GM21381 (cell line): Measurements from ENCODE around the gene CACNA1C.

Experiments used
- ATAC-seq: cut with Tn5 transposase; IDR thresholded peaks from one replicate; pipeline ENCODE4 v1.9.1; 2021; ENCODE audit warnings: mild to moderate bottlenecking, moderate library complexity; ENCODE audit not compliant: unreplicated experiment

CACNA1C gene

GRCh38 chr12:2311020-2311778, 258.4 kb downstream of the CACNA1C start:
- no peak for ATAC-seq

DNA sequence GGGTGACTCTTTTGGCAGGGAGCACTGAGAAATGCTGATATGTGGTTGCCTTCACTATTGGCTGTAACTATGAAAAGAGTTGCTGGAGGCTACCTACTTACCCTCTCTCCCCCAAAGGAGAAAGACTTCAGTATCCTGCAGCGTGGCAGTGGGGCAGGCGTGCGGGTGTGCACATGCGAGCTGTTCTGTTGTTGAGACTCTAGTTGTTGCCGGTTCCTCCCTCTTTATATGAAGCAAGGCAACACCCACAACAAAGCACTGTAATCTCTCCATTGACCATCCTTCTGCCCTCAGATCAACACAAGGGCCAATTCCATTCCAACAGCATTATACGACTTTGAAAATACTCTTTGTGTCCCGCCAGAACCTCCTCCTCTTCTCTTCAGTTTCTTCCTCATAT, 259.4 kb downstream of the CACNA1C start:
- no peak for ATAC-seq

- no peak for ATAC-seq
Observed at GRCh38 chr12:2312770-2313169, 260.0 kb downstream of the CACNA1C start.

GRCh38 chr12:2314492-2314891, 261.7 kb downstream of the CACNA1C start:
- ATAC-seq: no peak

DNA sequence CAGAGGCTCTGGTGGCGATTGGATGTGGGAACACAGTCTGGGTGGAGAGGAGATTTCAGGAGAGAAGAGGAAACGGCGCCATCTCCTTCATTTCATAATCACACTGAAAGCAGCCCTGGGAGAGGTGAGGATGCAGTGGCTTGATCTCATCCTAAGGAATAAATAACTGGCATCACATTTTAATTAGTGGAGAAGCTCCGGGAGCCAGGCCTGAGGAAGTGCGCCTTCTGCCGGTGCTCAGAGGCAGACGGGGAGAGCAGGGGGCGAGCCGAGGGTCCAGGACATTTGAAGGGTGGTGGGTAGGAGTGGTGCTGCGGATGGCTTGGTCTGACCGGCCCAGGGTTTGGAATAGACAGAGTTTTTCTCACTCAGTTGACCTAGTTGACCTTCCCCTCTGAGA, 265.0 kb downstream of the CACNA1C start:
- no peak for ATAC-seq

DNA sequence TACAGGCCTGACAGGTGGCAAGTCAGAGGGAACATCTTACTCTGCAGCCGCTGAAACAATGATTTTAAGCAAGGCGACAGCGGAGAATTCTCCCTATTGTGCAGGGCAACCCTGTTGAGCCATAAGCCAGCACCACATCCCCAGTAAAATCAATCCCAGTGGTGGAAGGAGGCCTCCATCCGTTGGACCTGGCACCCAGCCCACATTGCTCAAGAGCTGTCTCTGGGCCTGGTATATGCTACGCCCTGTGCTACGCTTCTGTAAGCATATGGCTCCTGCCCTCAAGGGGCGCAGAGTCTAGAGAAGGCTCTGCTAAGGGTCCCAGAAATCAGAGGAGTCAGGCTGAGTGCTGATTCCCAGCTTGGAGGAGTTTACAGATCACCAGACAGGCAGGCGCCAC, 265.5 kb downstream of the CACNA1C start:
- no peak for ATAC-seq

- no peak for ATAC-seq
Observed at GRCh38 chr12:2319136-2319535, 266.3 kb downstream of the CACNA1C start.

DNA sequence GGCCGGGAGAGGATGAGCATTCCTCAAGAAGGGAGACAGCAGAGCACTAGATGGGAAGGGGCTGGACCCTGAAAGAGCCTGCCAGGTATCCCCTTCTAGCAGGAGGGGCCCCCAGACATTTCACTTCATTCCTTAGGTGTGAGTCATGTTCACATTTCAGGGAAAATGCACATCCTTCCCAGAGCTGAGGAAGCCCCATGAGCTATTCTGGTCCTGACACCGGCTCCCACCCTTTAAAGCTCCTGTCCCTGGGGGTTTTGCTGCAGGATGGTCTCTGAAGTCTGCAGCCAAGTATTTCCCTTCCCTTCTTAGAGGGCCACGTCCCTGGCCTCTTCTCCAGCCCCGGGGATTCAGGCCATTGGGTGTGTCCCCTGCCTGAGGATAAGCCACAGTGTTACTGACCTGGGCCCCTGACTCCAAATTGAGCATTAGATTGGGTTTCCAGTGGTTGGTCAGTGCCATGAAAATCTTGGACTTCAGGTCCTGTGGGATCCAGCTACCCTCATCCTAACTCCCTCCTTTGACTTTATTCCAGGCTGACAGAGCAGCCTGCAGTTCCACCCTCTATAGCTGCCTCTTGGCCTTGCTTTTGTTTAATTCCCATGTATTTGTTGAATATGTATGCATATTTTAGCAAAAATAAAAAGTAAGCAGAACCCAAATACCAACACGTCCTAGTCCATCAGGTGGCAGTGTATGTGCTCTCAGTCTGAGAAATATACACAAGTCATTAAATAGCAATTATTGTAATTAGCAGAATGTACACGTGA, 267.1 kb downstream of the CACNA1C start:
- ATAC-seq: no peak

- ATAC-seq: no peak
Observed at GRCh38 chr12:2320841-2321240, 268.1 kb downstream of the CACNA1C start.

DNA sequence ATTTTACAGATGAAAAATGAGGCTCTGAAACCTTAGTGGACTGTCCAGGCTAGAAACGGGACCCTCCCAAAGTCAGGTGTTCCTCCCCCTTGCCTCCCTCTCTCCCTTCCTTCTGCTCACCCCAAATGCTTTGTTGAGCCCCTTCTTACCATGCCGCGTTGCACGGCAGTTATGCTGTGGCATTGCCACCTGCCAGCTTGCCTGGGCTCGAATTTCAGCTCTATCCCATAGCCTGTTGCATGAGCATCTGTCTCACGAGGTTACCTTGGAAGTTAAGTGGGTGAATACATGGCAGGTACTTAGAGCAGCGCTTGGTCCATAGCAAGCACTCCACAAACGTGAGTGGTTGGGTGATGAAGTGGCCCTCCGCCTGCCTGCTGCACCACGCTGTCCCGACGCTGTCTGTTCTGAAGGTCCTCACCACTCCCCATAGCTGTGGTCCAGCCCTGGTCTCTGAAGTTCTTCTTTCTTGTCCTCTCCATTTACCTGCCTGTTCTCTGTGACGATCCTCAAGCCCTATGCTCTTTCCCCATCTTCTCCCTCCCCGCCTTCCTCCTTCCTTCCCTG, 269.9 kb downstream of the CACNA1C start:
- no peak for ATAC-seq

DNA sequence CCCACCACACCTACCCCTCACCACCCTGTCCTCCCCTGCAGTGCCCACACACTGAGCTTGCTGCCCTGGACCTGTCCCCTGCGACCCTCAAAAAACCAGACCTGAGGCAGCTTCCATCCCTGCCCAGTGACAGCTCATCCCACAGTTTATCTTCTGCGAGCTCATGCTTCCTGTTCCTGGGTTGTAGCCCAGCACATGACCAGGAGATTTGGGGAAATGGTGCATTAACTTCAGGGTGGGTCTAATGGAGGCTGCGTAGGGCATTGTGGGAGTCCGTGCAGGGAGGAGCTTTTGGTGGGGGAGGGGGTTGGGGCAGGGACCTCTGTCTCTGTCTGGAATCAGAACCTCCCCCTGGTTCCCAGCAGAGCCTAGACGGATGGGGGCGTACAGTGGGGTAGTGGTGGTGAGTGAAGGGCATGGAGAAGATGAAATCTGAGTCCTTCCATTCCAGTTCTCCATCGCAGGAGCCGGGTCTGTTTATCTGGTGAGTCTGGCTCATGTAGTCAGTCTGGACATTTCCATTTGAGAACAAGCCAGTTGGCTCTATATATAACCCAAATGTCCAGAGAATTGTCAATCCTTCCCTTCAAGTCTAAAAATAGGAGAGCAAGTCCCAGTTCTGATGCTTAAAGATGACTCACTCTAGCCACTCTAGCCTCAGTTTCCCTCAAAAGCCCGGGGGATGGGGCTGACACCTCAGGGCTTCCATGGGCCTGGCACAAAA, 270.9 kb downstream of the CACNA1C start:
- no peak for ATAC-seq

DNA sequence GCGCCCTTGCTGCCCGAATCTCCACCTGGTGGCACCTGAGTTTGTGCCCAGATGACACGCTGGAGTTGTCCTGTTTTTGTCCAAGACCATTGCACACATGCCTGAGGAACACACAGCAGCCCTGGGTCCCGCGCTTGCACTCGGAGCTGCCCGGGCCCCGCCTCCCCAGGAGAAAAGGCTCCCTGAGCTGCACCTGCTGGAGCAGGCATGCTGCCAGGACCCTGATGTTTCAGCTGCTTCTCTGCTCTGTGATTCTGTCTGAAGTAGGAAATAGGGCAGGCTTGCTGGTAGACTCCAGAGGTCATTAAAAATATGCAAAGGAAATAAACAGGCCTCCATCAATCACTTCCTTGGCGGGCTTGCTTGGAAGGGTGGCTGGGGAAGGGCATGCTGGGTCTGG, 271.6 kb downstream of the CACNA1C start:
- no peak for ATAC-seq

GRCh38 chr12:2325519-2325918, 272.7 kb downstream of the CACNA1C start:
- no peak for ATAC-seq

- ATAC-seq: no peak
Observed at GRCh38 chr12:2326470-2326869, 273.7 kb downstream of the CACNA1C start.

GRCh38 chr12:2328661-2329060, 275.9 kb downstream of the CACNA1C start:
- ATAC-seq: no peak

- ATAC-seq: no peak
Observed at GRCh38 chr12:2329661-2330210, 276.9 kb downstream of the CACNA1C start.

DNA sequence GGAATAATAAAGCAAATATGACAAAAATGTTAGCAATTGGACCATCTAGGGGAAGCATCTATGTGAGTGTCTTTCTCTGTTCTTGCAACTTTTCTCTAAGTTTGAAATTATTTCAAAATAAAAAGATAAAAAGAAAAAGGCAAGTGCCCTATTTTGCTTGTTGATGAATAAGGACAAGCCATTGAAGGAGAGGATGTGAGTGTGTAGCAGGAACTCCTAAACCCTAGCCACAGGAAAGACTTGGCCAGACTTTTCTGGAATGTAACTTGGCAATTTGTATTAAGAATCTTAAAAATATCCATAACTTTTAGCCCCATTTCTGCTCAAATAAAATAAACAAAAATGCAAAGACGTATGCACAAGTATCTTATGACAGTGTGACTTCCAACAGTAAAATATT, 279.4 kb downstream of the CACNA1C start:
- ATAC-seq: no peak

DNA sequence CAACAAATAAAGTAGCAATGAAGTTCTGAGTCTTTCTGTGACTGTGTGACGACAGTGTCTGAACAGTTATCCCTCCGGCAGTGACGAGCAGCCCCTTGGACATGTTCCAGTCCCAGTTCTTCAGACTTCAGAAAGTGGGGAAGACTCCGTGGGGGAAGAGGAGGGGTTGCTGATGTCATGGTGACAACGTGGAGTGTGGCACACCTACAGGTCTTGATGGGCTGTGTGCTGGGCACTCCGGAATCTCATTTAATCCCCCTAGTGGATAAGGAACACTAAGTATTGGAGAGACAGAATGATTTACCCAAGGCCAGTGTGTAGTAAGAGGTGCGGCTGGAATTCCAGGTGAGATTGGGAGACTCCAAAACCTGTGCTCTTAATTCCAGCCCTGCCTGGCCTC, 280.2 kb downstream of the CACNA1C start:
- ATAC-seq: no peak

- no peak for ATAC-seq
Observed at GRCh38 chr12:2333491-2334195, 280.9 kb downstream of the CACNA1C start.

DNA sequence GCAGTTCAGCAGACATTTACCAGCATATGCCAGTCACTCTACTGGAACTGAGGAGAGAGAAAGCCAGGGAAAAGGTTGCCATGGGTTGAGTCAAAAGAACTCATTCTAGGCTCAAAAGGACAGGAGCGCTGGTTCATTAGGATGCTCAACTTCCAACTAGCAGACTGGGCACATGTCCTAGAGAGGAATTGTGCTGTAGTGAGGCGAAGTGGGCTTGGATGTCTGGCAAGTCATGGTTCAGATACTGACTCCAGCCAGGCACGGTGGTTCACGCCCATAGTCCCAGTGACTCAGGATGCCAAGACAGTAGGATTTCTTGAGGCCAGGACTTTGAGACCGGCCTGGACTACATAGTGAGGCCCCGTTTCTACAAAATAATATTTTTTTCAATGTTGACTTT, 281.5 kb downstream of the CACNA1C start:
- ATAC-seq: no peak

DNA sequence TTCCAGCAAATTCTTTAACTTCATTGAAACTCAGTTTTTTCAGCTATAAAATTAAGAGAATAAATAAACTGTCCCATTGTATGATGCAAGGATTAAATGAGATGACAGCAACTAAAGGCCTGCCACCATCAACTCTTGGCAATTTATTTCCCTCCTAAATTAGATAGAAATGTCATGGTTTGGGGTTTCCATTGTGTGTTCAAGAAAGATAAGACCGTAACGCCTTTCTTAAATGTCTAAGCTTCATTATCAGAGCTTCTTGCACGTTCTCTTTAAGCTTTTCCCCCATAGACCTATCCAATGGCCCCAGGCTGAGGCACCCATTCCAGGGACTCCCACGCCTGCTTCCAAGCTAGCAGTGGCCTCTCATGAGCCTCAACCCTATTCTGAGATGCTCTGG, 281.9 kb downstream of the CACNA1C start:
- no peak for ATAC-seq
